GM19035 (cell line): ENCODE data around the gene YWHAB.
"Not testable (repeated sequence)": the region's sequence is repeated elsewhere in the genome, so short reads cannot be mapped to it uniquely, and the experiment has no call there.

Experiments
- ATAC-seq: cut with Tn5 transposase; IDR thresholded peaks from one replicate; pipeline ENCODE4 v1.9.1; 2021; ENCODE audit not compliant: unreplicated experiment

YWHAB gene

GRCh38 chr20:44866703-44867335 lies 18.7 kb upstream of the YWHAB start:
- no peak for ATAC-seq

- ATAC-seq: no peak
Measured at GRCh38 chr20:44869471-44869870, 16.0 kb upstream of the YWHAB start.

- not testable (repeated sequence) for ATAC-seq
Measured at GRCh38 chr20:44882360-44882759, 3.1 kb upstream of the YWHAB start.

- ATAC-seq: no peak
Measured at GRCh38 chr20:44883214-44883902, 2.1 kb upstream of the YWHAB start.

DNA sequence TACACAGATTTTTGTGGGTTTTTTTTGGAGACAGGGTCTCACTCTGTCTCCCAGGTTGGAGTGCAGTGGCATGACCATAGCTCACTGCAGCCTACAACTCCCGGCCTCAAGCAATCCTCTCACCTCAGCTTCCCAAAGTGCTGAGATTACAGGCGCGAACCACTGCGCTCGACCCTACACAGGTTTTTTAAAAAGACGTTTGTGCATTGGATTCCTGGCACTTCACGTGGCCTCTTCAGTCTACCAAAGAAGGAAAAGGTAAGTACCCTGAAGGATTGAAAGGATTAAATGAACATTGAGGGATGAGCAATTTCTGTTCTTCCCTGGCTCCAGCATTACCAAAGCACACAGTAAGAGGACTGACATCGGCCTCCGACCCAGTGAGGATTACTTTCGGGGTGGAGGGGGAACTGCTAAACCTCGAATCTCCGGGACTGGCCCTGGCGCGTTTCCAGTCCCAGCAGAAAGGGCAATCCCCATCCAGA lies 556 bp upstream of the YWHAB start:
- no peak for ATAC-seq

- no peak for ATAC-seq
Measured at GRCh38 chr20:44886266-44886651, 754 bp downstream of the YWHAB start.

GRCh38 chr20:44886828-44887227 lies 1.3 kb downstream of the YWHAB start:
- ATAC-seq: no peak

DNA sequence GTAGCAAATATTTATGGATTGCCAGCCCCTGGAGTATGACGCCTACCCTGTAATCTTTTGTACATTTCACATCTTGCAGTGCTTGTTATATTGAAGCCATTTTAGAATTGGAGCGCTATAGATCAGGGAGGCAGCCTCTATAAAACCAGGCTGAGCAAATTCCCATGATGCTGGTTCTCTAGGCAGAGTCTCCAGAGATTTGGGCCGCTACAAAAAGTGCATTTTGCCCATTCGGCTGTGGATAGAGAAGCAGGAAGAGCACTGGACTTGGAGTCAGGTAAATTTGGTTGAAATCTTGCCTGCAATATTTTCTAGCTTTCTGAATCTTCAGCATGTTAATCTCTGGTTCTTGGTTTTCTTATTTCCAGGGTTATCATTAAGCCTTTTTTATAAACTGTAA lies 2.0 kb downstream of the YWHAB start:
- no peak for ATAC-seq

GRCh38 chr20:44888226-44889103 lies 3.0 kb downstream of the YWHAB start:
- ATAC-seq: no peak

DNA sequence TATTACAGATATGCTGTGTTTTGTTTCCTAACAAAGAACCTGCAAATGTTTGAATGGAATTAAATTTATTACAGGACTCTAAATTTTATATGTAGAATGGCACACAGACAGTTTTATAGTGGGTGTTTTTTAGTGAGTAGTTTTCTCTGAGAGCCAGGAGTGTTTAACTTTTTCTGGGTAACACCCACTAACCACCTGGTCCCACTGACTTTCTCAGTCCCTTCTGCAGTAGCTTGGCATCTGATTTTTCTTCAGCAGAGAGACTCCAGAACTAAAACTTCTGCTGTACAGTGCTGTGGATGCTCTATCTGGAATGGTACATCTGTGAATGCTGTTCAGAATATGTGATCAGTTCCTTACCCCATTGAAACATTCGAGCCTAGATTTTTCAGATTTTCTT lies 6.3 kb downstream of the YWHAB start:
- ATAC-seq: no peak

DNA sequence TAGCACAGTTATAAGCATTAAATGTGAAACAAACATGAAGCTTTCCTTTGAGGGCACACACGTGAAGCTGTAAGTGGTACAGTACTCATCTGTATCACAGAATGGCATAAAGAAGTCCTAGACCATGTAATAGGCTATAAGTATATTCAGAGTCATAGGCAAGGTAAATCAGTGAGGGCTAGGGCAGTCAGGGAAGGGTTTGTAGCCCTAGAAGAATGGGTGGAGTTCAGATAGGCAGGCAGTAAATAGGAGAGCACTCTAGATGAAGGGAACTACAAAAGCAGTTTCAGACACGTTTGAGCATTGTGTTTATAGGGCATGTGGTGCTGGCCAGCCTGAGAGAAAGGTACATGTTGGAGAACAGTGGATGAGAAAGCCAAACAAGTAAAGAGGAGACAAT lies 9.5 kb downstream of the YWHAB start:
- ATAC-seq: no peak

GRCh38 chr20:44896583-44896982 lies 11.1 kb downstream of the YWHAB start:
- ATAC-seq: no peak

- no peak for ATAC-seq
Measured at GRCh38 chr20:44897133-44897532, 11.6 kb downstream of the YWHAB start.

GRCh38 chr20:44900231-44900854 lies 14.8 kb downstream of the YWHAB start:
- no peak for ATAC-seq

- no peak for ATAC-seq
Measured at GRCh38 chr20:44901974-44902373, 16.5 kb downstream of the YWHAB start.

GRCh38 chr20:44904377-44904776 lies 18.9 kb downstream of the YWHAB start:
- ATAC-seq: no peak

DNA sequence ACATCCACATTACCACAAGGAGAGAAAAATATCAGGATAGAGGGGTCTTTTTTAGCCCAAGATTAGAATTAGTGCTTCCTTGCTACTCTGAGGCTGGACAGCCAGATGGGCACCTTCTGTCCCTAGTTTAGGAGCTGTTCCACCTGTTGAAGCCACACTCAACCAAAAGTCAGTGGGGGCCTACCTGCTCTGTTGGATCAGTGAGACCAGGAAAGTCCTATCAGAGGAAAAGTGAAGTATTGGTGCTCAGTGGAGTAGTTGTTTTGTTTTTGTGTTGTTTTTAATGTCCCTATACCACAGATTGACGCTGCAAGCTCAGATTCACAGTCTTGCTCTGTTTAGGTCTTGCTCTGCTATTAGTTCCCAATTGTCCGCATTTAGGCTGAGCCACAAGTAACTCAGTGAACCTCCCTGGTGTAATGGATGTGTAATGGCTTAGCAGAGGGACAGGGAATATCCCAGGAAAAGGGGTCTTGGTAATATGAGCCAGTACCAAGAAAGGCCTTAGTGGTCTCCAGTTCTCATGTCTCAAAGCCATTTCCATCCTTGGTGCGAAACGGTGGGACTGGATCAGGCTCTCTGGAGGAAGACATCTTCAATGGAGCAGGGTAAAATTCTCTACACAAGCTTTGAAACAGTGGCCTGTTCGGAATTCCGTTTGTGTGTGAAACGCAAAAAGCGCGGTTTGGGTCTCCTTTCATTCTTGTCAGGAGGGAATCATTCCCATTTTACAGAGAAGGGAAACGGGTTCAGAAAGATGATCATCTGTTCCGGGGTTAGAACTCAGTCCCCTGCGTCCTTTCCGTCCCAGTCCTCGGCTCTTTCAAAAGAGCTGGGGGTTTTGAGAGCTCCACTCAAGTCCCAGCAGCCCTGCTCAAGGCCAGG lies 23.7 kb downstream of the YWHAB start:
- ATAC-seq: no peak

- ATAC-seq: peak; percentile 68
Measured at GRCh38 chr20:44909872-44910689, 24.6 kb downstream of the YWHAB start, which contains the start of gene PABPC1L. TSS of gene PABPC1L (plus strand) at chr20:44910060. CDS start at chr20:44910144, 84 bp downstream.

GRCh38 chr20:44910690-44911262 lies 25.3 kb downstream of the YWHAB start:
- no peak for ATAC-seq
